Measurements from ENCODE around the gene IMPACT.

The IMPACT gene, protein sequence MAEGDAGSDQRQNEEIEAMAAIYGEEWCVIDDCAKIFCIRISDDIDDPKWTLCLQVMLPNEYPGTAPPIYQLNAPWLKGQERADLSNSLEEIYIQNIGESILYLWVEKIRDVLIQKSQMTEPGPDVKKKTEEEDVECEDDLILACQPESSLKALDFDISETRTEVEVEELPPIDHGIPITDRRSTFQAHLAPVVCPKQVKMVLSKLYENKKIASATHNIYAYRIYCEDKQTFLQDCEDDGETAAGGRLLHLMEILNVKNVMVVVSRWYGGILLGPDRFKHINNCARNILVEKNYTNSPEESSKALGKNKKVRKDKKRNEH

DNA sequence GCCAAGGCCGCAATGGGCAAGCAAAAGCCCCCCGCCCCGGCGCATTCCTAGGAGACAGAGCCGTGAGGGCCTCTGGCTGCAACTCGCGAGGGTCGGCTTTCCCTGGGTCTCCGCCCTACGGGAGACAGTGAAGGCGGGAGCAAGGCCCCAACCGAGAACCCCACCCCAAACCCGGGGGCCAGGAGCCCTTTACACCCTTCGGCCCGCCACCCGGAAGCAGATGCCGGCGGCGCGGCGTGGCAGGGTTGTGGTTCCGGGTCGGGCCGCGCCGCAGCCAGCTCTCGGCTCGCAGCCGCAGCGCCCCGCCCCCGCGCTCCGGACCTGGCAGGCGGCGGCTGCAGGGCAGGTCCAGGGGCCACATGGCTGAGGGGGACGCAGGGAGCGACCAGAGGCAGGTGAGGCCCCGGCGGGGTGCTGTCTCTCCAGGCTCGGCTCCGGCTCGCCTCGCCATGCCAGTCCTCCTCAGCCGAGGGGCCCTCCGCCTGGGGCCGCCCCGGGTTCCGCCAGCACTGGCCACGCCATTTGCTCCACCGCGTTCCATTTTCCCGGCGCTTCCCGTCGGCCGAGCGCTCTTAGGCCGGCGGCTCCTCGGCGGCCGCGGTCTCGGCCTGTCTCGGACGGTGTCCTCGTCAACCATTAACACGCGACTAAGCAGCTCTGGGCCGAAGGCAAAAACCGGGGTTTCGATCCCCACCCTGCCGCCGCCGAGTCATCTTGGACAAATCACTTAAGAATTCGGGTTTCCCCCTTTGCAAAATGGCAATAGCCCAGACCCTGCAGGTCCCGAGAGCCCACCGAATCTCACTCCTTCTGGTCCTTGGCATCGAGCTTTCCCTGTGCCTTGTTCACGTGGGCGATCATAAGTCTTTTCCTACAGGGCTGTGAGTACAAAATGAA is at the start of gene IMPACT:
Gene IMPACT (plus strand): TSS at position 273 of the 897 bp plus-strand sequence. CDS start 87 bp downstream, at position 360.
- DNase-seq = peak; percentile 78

- no peak for DNase-seq
Observed at GRCh38 chr18:24378598-24378997, 47.9 kb upstream of the IMPACT start.

- DNase-seq = no peak
Observed at GRCh38 chr18:24380163-24380747, 46.2 kb upstream of the IMPACT start.

DNA sequence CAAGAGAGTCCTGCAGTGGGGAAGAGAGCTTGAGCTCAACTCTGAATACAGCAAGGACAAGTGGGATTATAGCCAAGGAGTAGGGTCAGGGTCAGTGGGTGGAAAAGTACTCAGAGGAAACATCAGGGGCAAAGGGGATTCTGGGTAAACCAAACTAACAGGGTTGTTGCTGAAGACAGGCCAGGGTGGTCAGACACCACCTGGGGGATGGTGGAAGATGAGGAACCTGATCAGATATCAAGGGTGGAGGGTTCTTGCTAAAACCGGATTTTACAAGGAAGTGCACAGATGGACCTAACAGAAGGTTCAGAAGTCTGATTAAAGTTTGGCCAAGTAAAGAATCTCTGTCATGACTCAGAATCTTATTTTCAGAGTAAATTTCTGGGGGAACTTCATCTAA is 45.3 kb upstream of the IMPACT start:
- DNase-seq = no peak

DNA sequence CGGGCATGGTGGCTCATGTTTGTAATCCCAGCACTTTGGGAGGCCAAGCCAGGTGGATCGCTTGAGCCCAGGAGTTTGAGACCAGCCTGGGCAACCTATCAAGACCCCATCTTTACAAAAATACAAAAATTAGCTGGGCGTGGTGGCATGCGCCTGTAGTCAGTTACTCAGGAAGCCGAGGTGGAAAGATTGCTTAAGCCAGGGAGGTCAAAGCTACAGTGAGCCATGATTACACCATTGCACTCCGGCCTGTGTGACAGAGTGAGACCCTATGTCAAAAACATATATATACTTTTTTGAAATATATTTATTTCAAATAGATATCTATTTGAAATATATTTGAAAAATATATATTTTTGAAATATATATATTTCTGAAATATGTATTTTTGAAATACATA is 39.8 kb upstream of the IMPACT start:
- DNase-seq = no peak

- no peak for DNase-seq
Observed at GRCh38 chr18:24388957-24389356, 37.5 kb upstream of the IMPACT start.

GRCh38 chr18:24395049-24395795 is 31.2 kb upstream of the IMPACT start:
- DNase-seq = no peak

GRCh38 chr18:24396082-24396633 is 30.3 kb upstream of the IMPACT start:
- no peak for DNase-seq

DNA sequence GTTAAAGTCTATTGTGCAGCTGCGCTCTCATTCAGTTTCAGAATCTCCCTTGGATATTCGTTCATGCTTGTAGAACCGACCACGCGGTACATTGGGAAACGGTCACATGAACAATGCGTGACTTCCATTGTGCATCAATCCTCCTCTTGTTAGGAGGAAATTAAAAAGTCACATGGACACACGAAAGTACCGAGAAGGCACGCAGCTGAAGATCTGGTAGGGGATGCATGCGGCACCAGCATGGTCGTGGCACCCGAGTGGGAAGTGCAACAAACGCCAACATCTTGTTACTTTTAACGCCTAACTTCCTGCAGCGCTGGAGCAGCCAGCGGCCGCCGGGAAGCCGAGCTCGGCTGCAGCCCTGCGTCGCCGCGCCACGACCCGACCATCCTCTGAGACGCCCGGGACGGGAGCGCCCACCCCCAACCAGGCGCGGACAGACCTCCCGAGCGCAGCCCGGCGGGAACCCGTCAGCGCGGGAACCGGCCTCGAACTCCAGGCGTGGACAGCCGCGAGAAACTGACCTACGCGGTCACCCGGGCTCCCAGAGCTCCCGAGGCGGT is 29.3 kb upstream of the IMPACT start:
- DNase-seq = peak; percentile 26

GRCh38 chr18:24397694-24398368 is 28.6 kb upstream of the IMPACT start, which contains the start of gene OSBPL1A:
Gene OSBPL1A (minus strand): TSS chr18:24397824. CDS start chr18:24377533, 20,291 bp downstream.
- peak; percentile 85 for DNase-seq

DNA sequence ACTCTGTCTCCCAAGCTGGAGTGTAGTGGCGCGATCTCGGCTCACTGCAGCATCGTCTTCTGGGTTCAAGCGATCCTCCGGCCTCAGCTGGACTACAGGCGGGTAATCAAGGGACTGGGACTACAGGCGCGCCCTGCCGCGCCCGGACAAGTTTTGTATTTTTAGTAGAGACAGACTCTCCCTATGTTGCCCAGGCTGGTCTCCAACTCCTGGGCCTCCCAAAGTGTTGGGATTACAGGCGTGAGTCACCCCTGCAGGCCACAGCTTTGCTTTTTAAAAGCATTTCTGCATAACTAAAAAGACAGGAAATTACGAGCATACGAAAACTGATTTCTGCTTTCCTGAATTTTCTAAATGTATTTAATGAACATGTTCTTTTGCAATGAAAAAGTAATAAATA is 27.9 kb upstream of the IMPACT start:
- DNase-seq = no peak

DNA sequence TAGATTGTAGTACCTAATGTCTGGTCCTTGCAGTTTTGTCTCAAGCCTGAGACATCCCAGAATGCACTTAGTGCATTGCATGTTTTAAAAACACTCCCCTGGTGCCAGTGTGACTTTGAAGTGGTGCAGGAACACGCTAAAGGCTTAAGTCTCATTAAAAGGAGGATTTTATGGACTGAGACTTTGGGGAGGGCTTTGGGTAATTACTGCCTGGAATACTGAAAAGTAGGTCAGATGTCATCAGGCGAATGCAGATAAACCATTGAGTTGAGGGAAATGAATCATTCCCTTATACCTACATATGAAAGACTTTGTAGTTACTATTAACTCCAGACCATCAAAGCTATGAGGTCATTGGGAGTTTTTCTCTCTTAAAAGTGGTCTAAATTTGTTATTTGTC is 25.9 kb upstream of the IMPACT start:
- DNase-seq = no peak

DNA sequence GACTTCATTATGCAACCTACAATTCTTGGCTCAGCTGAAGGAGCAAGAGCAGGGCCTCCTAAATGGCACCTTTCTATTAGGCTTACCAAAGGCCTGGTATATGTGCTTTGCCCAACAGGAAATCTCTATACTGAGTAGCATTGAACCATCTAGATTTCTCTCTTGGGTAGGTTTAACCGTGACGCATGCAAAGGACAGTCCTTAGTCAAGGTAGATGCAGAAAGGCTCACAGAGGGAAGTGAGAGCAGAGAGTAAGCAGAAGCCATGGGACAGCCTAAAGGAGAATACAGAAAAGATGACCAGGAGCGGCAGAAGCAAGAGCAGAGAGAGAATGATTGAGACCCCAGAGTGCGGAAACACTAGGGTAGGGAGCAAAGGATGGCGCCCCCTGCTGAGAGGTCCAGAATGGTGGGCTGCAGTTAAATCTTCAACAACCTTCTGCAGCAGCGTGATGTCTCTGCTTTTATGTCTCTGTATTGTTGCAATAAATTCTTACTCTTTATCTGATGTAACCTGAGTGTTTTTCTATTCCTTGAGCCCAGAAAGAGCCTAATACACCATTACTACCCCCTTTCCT is 24.2 kb upstream of the IMPACT start:
- DNase-seq = no peak

DNA sequence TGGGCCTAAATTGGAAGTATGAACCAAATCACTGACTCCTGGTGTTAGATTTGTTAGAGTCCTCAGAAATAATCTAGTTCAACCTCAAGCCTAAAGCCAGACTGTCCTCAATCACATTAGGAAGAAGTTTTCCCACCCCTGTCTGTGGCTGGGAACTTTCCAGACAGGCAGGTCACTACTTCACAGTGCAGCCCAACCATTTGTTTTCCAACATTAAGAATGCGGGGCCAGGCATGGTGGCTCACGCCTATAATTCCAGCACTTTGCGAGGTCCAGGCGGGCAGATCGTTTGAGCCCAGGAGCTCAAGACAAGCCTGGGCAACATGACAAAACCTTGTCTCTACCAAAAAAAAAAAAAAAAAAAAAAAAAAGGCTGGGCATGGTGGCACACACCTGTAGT is 23.4 kb upstream of the IMPACT start:
- no peak for DNase-seq

DNA sequence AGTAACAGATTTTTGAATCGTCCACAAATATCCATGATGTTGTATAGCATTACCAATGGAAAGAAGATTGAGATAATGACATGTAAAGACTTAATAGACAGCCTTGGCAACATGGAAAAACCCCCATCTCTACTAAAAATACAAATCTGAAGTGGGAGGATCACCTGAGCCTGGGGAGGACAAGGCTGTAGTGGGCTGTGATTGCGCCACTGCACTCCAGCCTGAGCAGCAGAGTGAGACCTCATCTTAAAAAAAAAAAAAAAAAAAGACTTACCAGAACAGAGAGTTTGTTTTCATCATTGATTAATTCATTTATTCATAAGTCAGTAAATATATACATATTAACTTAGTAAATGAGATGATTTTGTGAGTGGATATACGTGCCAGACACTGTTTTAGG is 21.9 kb upstream of the IMPACT start:
- no peak for DNase-seq

DNA sequence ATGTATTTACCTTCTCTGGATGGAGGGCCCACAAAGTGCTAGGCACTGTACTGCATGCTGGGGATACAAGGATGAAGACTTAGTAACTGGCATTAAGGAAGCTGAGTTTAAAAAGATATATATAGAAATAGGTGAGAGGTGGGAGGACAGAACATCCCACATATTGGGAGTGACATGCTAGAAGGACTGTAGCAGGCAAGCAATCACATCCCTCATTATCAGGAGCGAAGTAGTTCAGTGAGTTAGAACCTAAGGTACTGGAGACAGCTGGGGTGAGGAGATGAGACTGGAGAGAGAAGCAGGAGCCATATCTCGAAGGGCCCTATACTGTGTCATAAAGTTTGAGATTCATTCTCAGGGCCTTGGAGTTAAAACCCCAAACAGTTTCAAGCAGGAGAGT is 18.0 kb upstream of the IMPACT start:
- DNase-seq = no peak

- DNase-seq = no peak
Observed at GRCh38 chr18:24413148-24413547, 13.3 kb upstream of the IMPACT start.

DNA sequence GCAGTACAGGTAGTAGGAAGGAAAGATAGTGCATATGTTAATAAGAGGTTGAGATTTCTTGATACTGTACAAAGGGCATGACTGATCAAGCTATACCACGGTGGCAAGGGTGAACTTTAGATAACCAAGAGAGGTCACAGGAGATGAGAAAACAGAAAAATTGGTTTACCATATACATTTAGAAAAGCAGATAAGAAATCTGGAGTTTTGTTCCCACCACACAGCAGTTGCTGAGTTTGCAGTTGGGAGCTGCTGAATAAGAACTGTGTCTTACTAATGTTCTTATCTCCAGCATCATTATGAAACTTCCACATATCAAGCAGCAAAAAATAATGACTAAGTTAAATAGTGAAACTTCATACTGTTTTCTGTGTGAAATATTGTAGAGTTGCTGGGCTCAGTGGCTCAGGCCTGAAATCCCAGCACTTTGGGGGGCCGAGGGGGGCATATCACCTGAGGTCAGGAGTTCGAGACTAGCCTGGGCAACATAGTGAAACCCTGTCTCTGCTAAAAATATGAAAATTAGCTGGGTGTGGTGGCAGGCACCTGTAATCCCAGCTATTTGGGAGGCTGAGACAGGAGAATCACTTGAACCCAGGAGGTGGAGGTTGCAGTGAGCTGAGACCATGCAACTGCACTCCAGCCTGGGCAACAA is 12.0 kb upstream of the IMPACT start:
- DNase-seq = no peak

DNA sequence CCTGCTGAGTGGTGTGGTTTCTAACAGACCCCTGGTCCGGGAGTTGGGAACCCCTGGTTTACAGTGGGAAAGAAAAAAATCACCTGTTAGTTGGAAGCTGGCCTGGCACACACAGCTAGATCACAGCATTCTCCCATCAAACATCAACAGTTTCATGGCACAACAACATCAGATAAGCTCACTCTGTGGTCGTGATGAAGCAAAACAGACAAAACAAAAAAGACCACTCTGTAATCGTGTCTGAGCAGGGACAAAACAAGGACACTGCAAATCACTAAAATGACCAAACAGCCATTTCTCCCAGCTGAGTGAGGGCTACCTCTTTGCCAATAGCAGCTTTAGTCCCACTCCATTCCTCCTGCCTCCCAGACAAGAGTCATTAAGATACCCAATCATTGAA is 9.0 kb upstream of the IMPACT start:
- no peak for DNase-seq

DNA sequence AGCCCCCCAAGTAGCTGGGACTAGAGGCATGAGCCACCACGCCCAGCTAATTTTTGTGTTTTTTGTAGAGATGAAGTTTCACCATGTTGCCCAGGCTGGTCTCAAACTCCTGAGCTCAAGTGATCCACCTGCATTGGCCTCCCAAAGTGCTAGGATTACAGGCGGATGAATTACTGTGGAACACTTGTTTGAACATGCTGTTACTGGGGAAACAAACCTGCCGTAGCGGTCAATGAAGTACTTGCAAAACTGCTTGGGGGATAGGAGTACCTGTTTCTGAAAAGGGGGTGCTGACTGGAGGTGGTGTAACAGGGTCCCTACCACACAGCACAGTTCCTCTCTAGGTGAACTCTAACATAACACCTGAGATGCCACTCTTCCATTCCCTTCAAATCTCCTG is 5.9 kb upstream of the IMPACT start:
- DNase-seq = no peak

GRCh38 chr18:24421831-24422230 is 4.6 kb upstream of the IMPACT start:
- no peak for DNase-seq

All from CD4-positive, alpha-beta T cell treated with Interleukin-17A for 1 hour (primary cell).